ENCODE measurements around the gene EGF. TPM values are rescaled to one million over a fixed set of nuclear protein-coding genes. Genes with fewer than 3 reads are reported as not detected.

Gene EGF
- not detected in 2 replicates for polyA plus RNA-seq
- 0.58 and 0.73 TPM in 2 replicates for polyA minus RNA-seq

GRCh38 chr4:109912706-109913595 lies at the start of gene EGF:
Gene EGF, plus strand, starts transcription at chr4:109912883. Its CDS starts 453 bp downstream, at chr4:109913336.
- Histone ChIP-seq H3K4me3 (ENCODE audit: low read length) (no peak within 1 kb of the TSS), H3K27ac (ENCODE audit: low read length) (no peak within 1 kb of the TSS), H3K27me3 (ENCODE audit: insufficient read depth, low read depth, low read length) (no peaks in the 10 kb centered on the region), H2AFZ (ENCODE audit: low read depth, low read length) (no peak within 1 kb of the TSS), H4K20me1 (ENCODE audit: insufficient read depth) (no peaks in the 10 kb centered on the region), H3K36me3 (ENCODE audit: insufficient read depth, low read length) (no peaks in the 10 kb centered on the region), H3K4me2 (ENCODE audit: low read length) (no peak within 1 kb of the TSS), H3K9ac (ENCODE audit: low read length) (no peak within 1 kb of the TSS), H3K9me3 (ENCODE audit: low read length) (no peaks in the 10 kb centered on the region), H3K9me2 (ENCODE audit: insufficient read depth, low read length) (no peaks in the 10 kb centered on the region), H3K79me2 (replicated peaks; ENCODE audit: insufficient read depth, low read length) (no peaks in the 10 kb centered on the region), H3F3A (ENCODE audit: insufficient read depth, low read length, poor library complexity, severe bottlenecking) (no peaks in the 10 kb centered on the region)
- TF ChIP-seq MXI1 (conservative IDR thresholded peaks at IDR 0.05; ENCODE audit: poor library complexity, severe bottlenecking) (no peak), TAF1 (IDR thresholded peaks at IDR 0.05; ENCODE audit: low read depth) (no peak), RAD21 (conservative IDR thresholded peaks at IDR 0.05) (no peak), CTCF (IDR thresholded peaks at IDR 0.05; ENCODE audit: poor library complexity, severe bottlenecking) (no peak), POLR2AphosphoS5 (IDR thresholded peaks at IDR 0.05) (no peak), EZH2 (IDR thresholded peaks at IDR 0.05; ENCODE audit: borderline replicate concordance, insufficient read depth, low read length, poor library complexity, severe bottlenecking) (no peak), SMC3 (conservative IDR thresholded peaks at IDR 0.05; ENCODE audit: poor library complexity) (no peak), REST (IDR thresholded peaks at IDR 0.05; ENCODE audit: borderline replicate concordance) (no peak), EP300 (conservative IDR thresholded peaks at IDR 0.05; ENCODE audit: poor library complexity, severe bottlenecking) (no peak)

GRCh38 chr4:109864134-109864533 lies 48.5 kb upstream of the EGF start:
- Histone ChIP-seq H3K27me3 (ENCODE audit: insufficient read depth, low read depth, low read length) (no peaks in the 10 kb centered on the region), H3K79me2 (replicated peaks; ENCODE audit: insufficient read depth, low read length) (no peaks in the 10 kb centered on the region), H3K9me3 (ENCODE audit: low read length) (no peaks in the 10 kb centered on the region), H3K4me2 (ENCODE audit: low read length) (no peak overlapping the region), H3K36me3 (ENCODE audit: insufficient read depth, low read length) (no peaks in the 10 kb centered on the region), H3K9me2 (ENCODE audit: insufficient read depth, low read length) (no peaks in the 10 kb centered on the region), H2AFZ (ENCODE audit: low read depth, low read length) (no peak overlapping the region), H3K4me3 (ENCODE audit: low read length) (no peak overlapping the region), H3K9ac (ENCODE audit: low read length) (no peak overlapping the region), H3F3A (ENCODE audit: insufficient read depth, low read length, poor library complexity, severe bottlenecking) (no peaks in the 10 kb centered on the region), H4K20me1 (ENCODE audit: insufficient read depth) (no peaks in the 10 kb centered on the region), H3K27ac (ENCODE audit: low read length) (no peak overlapping the region)
- TF ChIP-seq CTCF (IDR thresholded peaks at IDR 0.05; ENCODE audit: poor library complexity, severe bottlenecking): no peak
- no peak for TF ChIP-seq MXI1 (conservative IDR thresholded peaks at IDR 0.05; ENCODE audit: poor library complexity, severe bottlenecking)
- no peak for TF ChIP-seq EZH2 (IDR thresholded peaks at IDR 0.05; ENCODE audit: borderline replicate concordance, insufficient read depth, low read length, poor library complexity, severe bottlenecking)
- no peak for TF ChIP-seq REST (IDR thresholded peaks at IDR 0.05; ENCODE audit: borderline replicate concordance)
- no peak for TF ChIP-seq TAF1 (IDR thresholded peaks at IDR 0.05; ENCODE audit: low read depth)
- TF ChIP-seq POLR2AphosphoS5 (IDR thresholded peaks at IDR 0.05): no peak
- no peak for TF ChIP-seq RAD21 (conservative IDR thresholded peaks at IDR 0.05)
- TF ChIP-seq SMC3 (conservative IDR thresholded peaks at IDR 0.05; ENCODE audit: poor library complexity): no peak
